HG02885 (cell line): ENCODE measurements around the gene GIPC1.
"Not testable (repeated sequence)": the region's sequence is repeated elsewhere in the genome, so short reads cannot be mapped to it uniquely, and the experiment has no call there.

Source experiments
- ATAC-seq: cut with Tn5 transposase; IDR thresholded peaks from one replicate; pipeline ENCODE4 v1.9.1; 2021; ENCODE audit warnings: mild to moderate bottlenecking; ENCODE audit not compliant: unreplicated experiment, poor library complexity

Gene GIPC1

DNA sequence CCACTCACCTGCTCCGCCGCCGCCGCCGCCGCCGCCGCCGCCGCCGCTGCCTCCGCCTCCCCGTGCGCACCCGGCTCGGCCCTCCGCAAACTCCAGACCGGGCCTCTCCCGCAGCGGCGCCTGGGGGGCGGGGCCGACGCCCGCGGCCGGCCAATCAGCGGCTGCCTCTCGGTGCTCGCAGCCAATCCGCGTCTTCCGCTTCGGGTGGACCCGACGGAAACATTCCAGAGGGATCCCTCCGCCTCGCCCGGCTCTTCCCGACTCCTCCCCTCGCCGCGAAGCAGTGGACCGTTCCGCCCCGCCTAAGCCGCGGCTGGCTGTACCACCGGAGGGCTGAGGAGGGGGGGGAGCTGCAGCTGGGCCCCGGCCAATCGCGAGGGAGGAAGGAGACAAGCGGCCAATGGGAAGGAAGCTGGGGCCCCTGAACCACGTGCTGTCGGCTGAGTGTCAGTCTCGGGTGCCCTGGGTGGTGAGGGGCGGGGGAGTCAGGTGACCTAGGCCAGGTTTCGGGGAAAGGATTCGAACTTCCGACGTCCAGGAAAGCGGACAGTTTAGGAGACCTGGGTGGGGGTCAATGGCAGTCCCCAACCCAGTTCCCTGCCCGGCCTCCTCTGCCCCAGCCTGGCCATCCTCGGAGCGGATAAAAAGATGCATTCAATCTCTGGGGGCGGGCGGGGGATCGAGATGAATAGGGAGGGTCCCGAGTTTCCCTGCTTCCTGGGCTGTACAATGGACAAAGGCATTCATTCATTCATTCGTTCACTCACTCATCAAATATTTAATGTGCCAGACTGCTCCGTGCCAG, at the start of gene GIPC1:
TSS of gene GIPC1 (minus strand) at position 99 of the 805 bp plus-strand sequence. CDS start 13,151 bp downstream, outside the sequence.
- peak; percentile 73 for ATAC-seq

GRCh38 chr19:14545716-14546082, 49.8 kb upstream of the GIPC1 start:
- ATAC-seq: no peak

DNA sequence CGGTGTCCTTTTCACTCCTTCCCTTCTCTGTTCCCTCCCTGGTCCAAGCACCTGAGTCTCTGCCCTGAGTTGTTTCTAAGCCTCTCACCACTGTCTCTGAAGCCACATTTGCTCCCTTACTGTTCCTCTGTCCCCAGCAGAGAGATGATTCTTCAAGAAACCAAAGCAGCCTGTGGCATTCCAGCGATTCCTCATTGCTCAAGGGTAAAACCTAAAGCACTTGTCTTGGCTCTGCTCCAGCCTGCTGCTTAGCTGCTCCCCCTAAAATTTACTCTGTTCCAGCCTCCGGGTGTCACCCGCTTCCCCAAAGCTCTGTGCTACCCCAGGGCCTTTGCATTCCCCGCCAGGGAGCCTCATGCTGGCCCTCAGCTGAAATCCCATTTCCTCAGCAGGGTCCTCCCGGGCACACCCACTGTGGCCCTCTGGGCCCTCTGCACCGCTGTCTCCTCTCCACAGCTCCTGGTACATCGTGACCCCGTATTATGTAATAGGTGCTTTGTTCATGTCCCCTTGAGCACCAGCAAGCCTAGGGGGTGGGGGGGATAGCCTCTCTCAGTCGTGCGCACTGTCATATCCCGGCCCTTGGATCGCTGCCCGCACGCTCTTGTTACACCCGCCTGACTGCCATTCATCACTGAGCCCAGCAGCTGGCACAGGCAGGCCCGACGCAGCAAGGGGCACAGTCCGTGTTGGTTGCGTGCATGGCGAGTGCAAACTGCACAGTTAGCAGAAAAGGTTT, 49.2 kb upstream of the GIPC1 start:
- no peak for ATAC-seq

GRCh38 chr19:14544047-14544446, 48.1 kb upstream of the GIPC1 start:
- ATAC-seq: no peak

GRCh38 chr19:14542711-14543328, 46.9 kb upstream of the GIPC1 start:
- ATAC-seq: no peak

- ATAC-seq: not testable (repeated sequence)
Measured at GRCh38 chr19:14541979-14542378, 46.1 kb upstream of the GIPC1 start.

DNA sequence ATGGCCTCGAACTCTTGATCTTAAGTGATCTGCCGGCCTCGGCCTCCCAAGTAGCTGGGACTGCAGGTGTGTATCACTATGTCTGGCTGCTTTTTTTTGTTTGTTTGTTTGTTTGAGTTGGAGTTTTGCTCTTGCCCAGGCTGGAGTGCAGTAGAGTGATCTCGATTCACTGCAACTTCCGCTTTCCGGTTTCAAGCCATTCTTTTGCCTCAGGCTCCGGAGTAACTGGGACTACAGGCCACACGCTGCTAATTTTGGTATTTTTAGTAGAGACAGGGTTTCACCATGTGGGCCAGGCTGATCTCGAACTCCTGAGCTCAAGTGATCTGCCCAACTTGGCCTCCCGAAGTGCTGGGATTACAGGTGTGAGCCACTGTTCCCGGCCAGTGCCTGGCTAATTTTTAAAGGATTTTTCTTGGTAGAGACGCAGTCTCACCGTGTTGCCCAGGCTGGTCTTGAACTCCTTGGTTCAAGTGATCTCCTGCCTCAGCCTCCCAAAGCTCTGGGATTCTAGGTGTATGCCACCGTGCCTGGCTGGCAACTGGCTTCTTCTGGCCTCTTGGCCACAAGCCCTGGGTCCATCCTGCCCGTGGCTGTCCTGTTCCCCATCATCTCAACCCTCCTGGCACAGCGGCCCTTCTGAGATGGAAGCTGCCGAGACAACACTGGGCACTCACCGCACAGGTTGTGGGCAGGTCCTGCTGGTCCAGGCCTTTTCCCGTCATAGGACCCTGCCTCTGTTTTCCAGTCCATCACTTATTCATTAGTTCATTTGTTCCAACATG, 45.0 kb upstream of the GIPC1 start:
- ATAC-seq: no peak

DNA sequence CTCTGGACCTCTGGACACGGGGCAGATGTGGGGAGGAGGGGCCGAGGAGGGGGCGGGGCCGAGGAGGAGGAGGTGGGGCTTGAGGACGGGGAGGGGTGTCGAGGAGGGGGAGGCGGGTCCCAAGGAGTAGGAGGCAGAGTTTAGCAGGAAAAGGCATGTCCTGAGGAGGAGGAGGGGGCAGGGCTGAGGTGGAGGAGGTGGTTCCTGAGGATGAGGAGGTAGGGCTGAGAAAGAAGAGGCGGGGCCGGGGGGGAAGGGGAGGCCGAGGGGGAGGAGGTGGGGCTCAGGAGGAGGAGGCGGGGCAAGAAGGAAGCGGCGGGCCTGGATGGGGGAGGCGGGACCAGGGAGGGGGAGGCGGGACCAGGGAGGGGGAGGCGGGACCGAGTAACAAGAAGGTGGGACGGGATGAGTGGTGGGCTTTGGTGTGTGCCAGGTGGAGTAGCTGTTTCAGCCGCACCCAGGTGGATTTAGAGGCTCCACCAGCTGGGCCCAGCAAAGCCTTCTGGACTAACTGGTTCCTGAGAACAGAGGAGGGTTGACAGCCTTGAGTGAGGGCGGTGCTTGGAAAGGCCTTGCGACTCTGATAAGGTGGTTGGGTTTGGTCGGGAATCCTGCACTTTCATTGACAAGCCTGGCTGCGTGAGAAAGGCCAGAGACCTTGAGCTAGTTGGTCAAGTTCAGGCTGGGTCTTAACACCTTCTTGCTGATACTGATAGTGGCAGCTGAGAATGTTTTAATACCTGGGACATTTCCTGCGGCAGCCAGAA, 41.2 kb upstream of the GIPC1 start:
- no peak for ATAC-seq

GRCh38 chr19:14533450-14533849, 37.5 kb upstream of the GIPC1 start:
- no peak for ATAC-seq

DNA sequence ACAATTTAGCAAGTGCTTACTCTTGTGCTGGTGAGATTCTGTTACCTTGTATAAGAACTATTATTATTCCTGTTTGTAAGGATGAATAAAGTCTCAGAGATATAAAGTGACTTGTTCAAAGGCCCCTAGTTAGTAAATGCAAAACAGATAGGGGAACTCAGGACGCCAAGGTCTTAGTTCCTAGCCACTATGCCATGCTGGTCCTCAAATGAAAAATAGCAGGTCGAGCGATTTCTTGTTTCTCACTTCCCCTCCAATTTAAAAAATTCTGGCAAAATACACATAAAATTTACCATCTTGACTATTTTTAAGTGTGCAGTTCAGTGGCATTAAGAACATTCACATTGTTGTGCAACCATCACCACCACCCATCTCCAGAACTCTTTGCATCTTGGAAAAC, 34.6 kb upstream of the GIPC1 start:
- ATAC-seq: no peak

GRCh38 chr19:14530005-14530348, 34.0 kb upstream of the GIPC1 start:
- no peak for ATAC-seq

DNA sequence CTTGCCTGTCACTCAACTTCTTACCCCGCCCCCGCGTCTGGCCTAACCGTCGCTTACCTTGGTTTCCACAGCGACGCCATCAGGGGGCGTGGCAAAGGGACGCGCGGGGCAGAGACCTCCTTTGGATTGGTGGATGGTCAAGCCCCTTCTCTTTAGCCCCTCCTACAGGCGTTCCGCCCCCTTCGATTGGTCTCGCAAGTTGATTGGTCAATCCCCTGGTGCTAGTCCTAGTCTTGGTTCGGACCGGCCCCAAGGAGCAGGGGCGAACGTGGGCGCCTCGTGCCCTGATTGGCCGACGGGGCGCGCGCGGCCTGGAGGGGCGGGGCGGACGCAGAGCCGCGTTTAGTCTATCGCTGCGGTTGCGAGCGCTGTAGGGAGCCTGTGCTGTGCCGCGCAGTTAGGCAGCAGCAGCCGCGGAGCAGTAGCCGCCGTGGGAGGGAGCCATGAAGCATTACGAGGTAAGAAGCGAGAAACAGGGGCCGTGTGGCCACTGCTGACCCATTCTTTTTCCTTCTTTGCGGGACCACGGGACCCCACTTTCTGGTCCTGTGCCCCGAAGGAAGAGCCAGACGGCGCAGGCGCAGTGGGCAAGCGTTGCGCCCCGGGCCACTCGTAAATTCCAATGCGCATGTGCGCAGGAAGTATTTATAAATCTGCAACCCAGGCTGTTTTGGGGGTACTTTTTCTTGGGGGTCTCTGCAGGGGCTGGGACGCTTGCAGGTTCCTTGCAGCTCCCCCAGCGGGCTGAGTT, 33.5 kb upstream of the GIPC1 start, which contains the start of gene TECR:
TSS of gene TECR (plus strand) at position 341 of the 751 bp plus-strand sequence. CDS start at position 444, 103 bp downstream.
- ATAC-seq: peak; percentile 97

DNA sequence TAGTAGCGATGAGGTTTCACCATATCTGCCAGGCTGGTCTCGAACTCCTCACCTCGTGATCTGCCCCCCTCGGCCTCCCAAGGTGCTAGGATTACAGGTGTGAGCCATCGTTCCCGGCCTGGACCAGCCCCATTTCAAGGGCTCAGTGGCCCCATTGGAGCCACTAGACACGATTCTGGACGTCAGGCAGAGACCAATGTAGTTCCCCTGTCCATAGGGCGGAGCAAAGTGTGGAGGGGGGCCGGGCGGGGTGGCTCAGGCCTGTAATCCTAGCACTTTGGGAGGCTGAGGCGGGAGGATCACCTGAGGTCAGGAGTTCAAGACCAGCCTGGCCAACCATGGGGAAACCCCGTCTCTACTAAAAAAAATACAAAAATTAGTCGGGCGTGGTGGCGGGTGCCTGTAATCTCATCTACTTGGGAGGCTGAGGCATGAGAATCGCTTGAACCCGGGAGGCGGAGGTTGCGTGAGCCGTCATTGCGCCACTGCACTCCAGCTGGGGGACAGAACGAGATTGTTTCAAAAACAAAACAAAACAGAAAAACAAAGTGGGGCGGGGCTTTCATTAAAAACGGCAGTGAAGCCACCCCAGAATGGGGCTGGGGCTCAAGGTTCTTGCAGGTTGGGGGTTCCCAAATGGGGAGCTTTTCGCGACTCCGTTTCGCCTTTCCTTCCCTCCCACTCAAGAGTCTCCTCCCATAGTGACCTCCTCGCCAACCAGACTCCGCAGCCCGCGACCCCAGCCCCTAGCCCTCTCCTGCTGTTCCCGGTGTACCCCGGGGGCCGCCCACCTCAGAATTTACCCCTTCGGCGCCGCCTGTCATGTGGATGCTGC, 32.7 kb upstream of the GIPC1 start:
- ATAC-seq: no peak

GRCh38 chr19:14526423-14526822, 30.5 kb upstream of the GIPC1 start:
- no peak for ATAC-seq

- no peak for ATAC-seq
Measured at GRCh38 chr19:14525729-14526128, 29.8 kb upstream of the GIPC1 start.

DNA sequence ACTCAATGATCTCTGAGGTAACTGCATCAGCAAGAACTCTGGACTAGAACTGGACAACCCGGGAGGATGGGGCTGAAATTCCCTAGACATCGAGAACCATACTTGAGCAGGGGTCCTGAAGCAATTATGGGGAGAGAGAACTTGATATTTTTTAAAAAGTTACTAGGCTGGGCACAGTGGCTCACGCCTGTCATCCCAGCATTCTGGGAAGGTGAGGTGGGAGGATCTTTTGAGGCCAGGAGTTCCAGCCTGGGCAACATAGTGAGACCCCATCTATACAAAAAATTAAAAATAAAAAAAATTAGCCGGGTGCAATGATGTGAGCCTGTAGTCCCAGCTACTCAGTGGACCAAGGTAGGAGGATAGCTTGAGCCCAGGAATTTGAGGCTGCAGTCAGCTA, 24.6 kb upstream of the GIPC1 start:
- ATAC-seq: no peak

DNA sequence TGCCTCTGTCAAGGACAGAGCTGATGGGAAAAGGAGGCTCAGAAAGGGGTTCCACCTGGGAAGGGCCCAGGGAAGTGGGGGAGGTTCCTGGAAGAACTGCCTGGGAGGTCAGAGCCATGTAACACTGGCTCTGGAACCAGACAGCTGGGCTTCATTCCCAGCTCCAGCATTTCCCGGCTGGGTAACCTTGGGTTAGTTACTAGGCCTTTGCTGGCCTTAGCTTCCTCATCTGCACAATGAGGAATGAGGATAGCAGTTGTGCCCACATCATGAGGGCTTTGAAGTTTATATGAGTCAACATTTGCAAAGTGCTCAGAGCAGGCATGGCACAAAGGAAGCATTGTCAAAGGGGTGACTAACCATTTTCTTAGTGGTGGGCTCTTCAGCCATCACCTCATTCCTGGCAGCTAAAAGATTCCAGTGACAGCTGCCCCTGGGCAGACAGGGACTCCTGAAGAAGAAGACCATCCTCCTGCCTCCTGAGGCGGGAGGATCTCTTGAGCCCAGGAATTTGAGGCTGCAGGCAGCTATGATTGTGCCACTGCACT, 24.0 kb upstream of the GIPC1 start:
- ATAC-seq: no peak
